GM21723 (cell line): Measurements from ENCODE around the gene SCN5A.

ENCODE experiments used
- ATAC-seq: cut with Tn5 transposase; IDR thresholded peaks from one replicate; pipeline ENCODE4 v1.9.1; 2021; ENCODE audit warnings: mild to moderate bottlenecking, moderate library complexity; ENCODE audit not compliant: unreplicated experiment

SCN5A gene

GRCh38 chr3:38627956-38628355 is 21.5 kb downstream of the SCN5A start:
- no peak for ATAC-seq

GRCh38 chr3:38626171-38626570 is 23.3 kb downstream of the SCN5A start:
- no peak for ATAC-seq

GRCh38 chr3:38623539-38623938 is 25.9 kb downstream of the SCN5A start:
- ATAC-seq: no peak

- no peak for ATAC-seq
Observed at GRCh38 chr3:38622336-38622735, 27.2 kb downstream of the SCN5A start.

GRCh38 chr3:38620236-38620635 is 29.3 kb downstream of the SCN5A start:
- ATAC-seq: no peak

GRCh38 chr3:38618343-38618742 is 31.1 kb downstream of the SCN5A start:
- no peak for ATAC-seq

GRCh38 chr3:38617586-38617985 is 31.9 kb downstream of the SCN5A start:
- ATAC-seq: no peak

- ATAC-seq: no peak
Observed at GRCh38 chr3:38617137-38617536, 32.4 kb downstream of the SCN5A start.

GRCh38 chr3:38616658-38617057 is 32.8 kb downstream of the SCN5A start:
- no peak for ATAC-seq

- no peak for ATAC-seq
Observed at GRCh38 chr3:38616111-38616510, 33.4 kb downstream of the SCN5A start.

GRCh38 chr3:38614651-38615352 is 34.7 kb downstream of the SCN5A start:
- ATAC-seq: no peak

GRCh38 chr3:38614091-38614490 is 35.4 kb downstream of the SCN5A start:
- no peak for ATAC-seq

GRCh38 chr3:38613426-38613825 is 36.1 kb downstream of the SCN5A start:
- ATAC-seq: no peak

- no peak for ATAC-seq
Observed at GRCh38 chr3:38611866-38612265, 37.6 kb downstream of the SCN5A start.

GRCh38 chr3:38610934-38611333 is 38.6 kb downstream of the SCN5A start:
- no peak for ATAC-seq

- ATAC-seq: no peak
Observed at GRCh38 chr3:38610436-38610835, 39.1 kb downstream of the SCN5A start.

- no peak for ATAC-seq
Observed at GRCh38 chr3:38609386-38610111, 39.9 kb downstream of the SCN5A start.

GRCh38 chr3:38608961-38609360 is 40.5 kb downstream of the SCN5A start:
- no peak for ATAC-seq

GRCh38 chr3:38608086-38608775 is 41.3 kb downstream of the SCN5A start:
- ATAC-seq: no peak

- no peak for ATAC-seq
Observed at GRCh38 chr3:38606561-38606960, 42.9 kb downstream of the SCN5A start.

GRCh38 chr3:38605981-38606380 is 43.5 kb downstream of the SCN5A start:
- ATAC-seq: no peak

GRCh38 chr3:38604246-38604645 is 45.2 kb downstream of the SCN5A start:
- no peak for ATAC-seq
